ENCODE data around the gene DLG3. TPM values are rescaled to one million over a fixed set of nuclear protein-coding genes. Genes with fewer than 3 reads are reported as not detected.
A peak's percentile ranks its signal among the peaks of the same experiment; 100 is the strongest.

Gene DLG3
- total RNA-seq, 1 donor from 2014 or later, result 76.7 TPM

- no peak for DNase-seq
- Mint-ChIP-seq H3K36me3 (ENCODE audit: unreplicated experiment) (no peaks in the 10 kb centered on the region), H3K9me3 (ENCODE audit: unreplicated experiment) (no peaks in the 10 kb centered on the region), H3K27me3 (ENCODE audit: unreplicated experiment) (peaks cover 7% of the 10 kb centered on the region), H3K4me1 (ENCODE audit: low read depth, unreplicated experiment) (peaks cover 4% of the 10 kb centered on the region), H3K4me3 (ENCODE audit: unreplicated experiment) (peak overlapping the region; percentile 75), H3K27ac (ENCODE audit: unreplicated experiment) (peak overlapping the region; percentile 68)
- no peak for TF ChIP-seq CTCF (IDR thresholded peaks at IDR 0.05; ENCODE audit: partially characterized antibody, unreplicated experiment)
Measured at GRCh38 chrX:70432936-70433847, 11.4 kb upstream of the DLG3 start.

GRCh38 chrX:70433848-70434351, 10.7 kb upstream of the DLG3 start:
- peak; percentile 61 for TF ChIP-seq CTCF (IDR thresholded peaks at IDR 0.05; ENCODE audit: partially characterized antibody, unreplicated experiment)
- H3K36me3 Mint-ChIP-seq (ENCODE audit: unreplicated experiment), result no peaks in the 10 kb centered on the region
- peaks cover 5% of the 10 kb centered on the region for H3K27me3 Mint-ChIP-seq (ENCODE audit: unreplicated experiment)
- peak; percentile 80 for DNase-seq
- no peaks in the 10 kb centered on the region for H3K9me3 Mint-ChIP-seq (ENCODE audit: unreplicated experiment)
- peak overlapping the region; percentile 92 for H3K4me3 Mint-ChIP-seq (ENCODE audit: unreplicated experiment)
- no peak overlapping the region for H3K27ac Mint-ChIP-seq (ENCODE audit: unreplicated experiment)
- H3K4me1 Mint-ChIP-seq (ENCODE audit: low read depth, unreplicated experiment), result peaks cover 4% of the 10 kb centered on the region

- Mint-ChIP-seq H3K9me3 (ENCODE audit: unreplicated experiment) (no peaks in the 10 kb centered on the region), H3K36me3 (ENCODE audit: unreplicated experiment) (no peaks in the 10 kb centered on the region), H3K27me3 (ENCODE audit: unreplicated experiment) (peaks cover 5% of the 10 kb centered on the region), H3K4me1 (ENCODE audit: low read depth, unreplicated experiment) (peaks cover 4% of the 10 kb centered on the region), H3K27ac (ENCODE audit: unreplicated experiment) (no peak overlapping the region), H3K4me3 (ENCODE audit: unreplicated experiment) (peak overlapping the region; percentile 92)
- TF ChIP-seq CTCF (IDR thresholded peaks at IDR 0.05; ENCODE audit: partially characterized antibody, unreplicated experiment), result no peak
- DNase-seq, result peak; percentile 83
Measured at GRCh38 chrX:70434352-70434866, 10.2 kb upstream of the DLG3 start.

GRCh38 chrX:70434914-70435586, 9.6 kb upstream of the DLG3 start:
- TF ChIP-seq CTCF (IDR thresholded peaks at IDR 0.05; ENCODE audit: partially characterized antibody, unreplicated experiment), result no peak
- no peak for DNase-seq
- no peaks in the 10 kb centered on the region for H3K36me3 Mint-ChIP-seq (ENCODE audit: unreplicated experiment)
- H3K9me3 Mint-ChIP-seq (ENCODE audit: unreplicated experiment), result no peaks in the 10 kb centered on the region
- peak overlapping the region; percentile 92 for H3K4me3 Mint-ChIP-seq (ENCODE audit: unreplicated experiment)
- H3K27ac Mint-ChIP-seq (ENCODE audit: unreplicated experiment), result no peak overlapping the region
- peaks cover 4% of the 10 kb centered on the region for H3K4me1 Mint-ChIP-seq (ENCODE audit: low read depth, unreplicated experiment)
- peaks cover 5% of the 10 kb centered on the region for H3K27me3 Mint-ChIP-seq (ENCODE audit: unreplicated experiment)

All from glutamatergic neuron (in vitro differentiated cells).